ENCODE data around the gene TMEM222. TPM values are rescaled to one million over a fixed set of nuclear protein-coding genes. Genes with fewer than 3 reads are reported as not detected.

The TMEM222 gene
- total RNA-seq, 1 experiment from 2014 or later = 57.4 TPM

GRCh38 chr1:27296773-27297291, 25.1 kb upstream of the TMEM222 start:
- Histone ChIP-seq H3K4me1 (ENCODE audit: insufficient read depth, low read length) (peaks cover 28% of the 10 kb centered on the region), H4K20me1 (ENCODE audit: low read length) (no peaks in the 10 kb centered on the region), H3K4me3 (ENCODE audit: low read length) (no peak overlapping the region), H2AFZ (ENCODE audit: low read length) (no peak overlapping the region), H3K9ac (ENCODE audit: low read length) (no peak overlapping the region), H3K9me3 (ENCODE audit: low read length) (no peaks in the 10 kb centered on the region), H3K4me2 (ENCODE audit: low read length) (no peak overlapping the region), H3K36me3 (ENCODE audit: low read depth, low read length) (peaks cover 8% of the 10 kb centered on the region; the same call in 1 of the 2 replicates), H3K27ac (ENCODE audit: low read length) (no peak overlapping the region), H3K79me2 (ENCODE audit: low read length) (no peaks in the 10 kb centered on the region), H3K9me2 (replicated peaks; ENCODE audit: low read length) (no peaks in the 10 kb centered on the region), H3K27me3 (ENCODE audit: low read length) (no peaks in the 10 kb centered on the region), H3F3A (ENCODE audit: low read length, unreplicated experiment) (no peaks in the 10 kb centered on the region)
- TF ChIP-seq EZH2 (IDR thresholded peaks at IDR 0.05; ENCODE audit: low read length, unreplicated experiment) (no peak), CTCF (conservative IDR thresholded peaks at IDR 0.05; ENCODE audit: low read depth, low read length) (peak; percentile 67)
- peak; percentile 6; the same call in 1 of the 2 replicates for ATAC-seq
- peak; percentile 64 for DNase-seq
- intact Hi-C loops (cut with micrococcal nuclease) = no loop called here
- ChIA-PET POLR2A (ENCODE audit: unreplicated experiment) (interaction anchor here (0.7 kb wide), 1 partner anchor 75 kb away, joined by 17 read pairs; no protein-coding TSS in a partner anchor), CTCF (interaction anchor here (0.5 to 1.0 kb wide), 11 partner anchors 53 to 307 kb away, joined by 3 to 7 read pairs (median 3); partner anchors contain the start of gene AHDC1)
- no TSS peak for BruUV-seq (replicated peaks)

DNA sequence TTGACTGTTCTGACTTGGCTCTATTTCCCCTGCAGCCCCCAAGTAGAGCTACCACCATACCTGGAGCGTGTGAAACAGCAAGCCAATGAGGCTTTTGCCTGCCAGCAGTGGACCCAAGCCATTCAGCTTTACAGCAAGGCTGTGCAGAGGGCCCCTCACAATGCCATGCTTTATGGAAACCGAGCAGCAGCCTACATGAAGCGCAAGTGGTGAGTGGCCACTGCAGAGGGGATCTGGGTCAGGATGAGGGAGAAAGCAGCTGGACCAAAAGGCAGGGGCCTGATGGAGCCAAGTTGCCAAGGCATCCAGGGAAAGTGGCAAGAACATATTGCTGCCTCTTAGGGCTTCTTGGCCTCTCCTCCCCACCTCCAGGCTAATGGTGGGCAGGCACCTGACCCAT, 24.1 kb upstream of the TMEM222 start:
- H3F3A ChIP-seq (ENCODE audit: low read length, unreplicated experiment) = no peaks in the 10 kb centered on the region
- TF ChIP-seq EZH2phosphoT487 (IDR thresholded peaks at IDR 0.05; ENCODE audit: borderline replicate concordance, low read length) = no peak
- TF ChIP-seq CTCF (conservative IDR thresholded peaks at IDR 0.05; ENCODE audit: low read depth, low read length) = no peak
- TF ChIP-seq EZH2 (IDR thresholded peaks at IDR 0.05; ENCODE audit: low read length, unreplicated experiment) = no peak
- DNase-seq = no peak
- no peak overlapping the region for H2AFZ ChIP-seq (ENCODE audit: low read length)
- ATAC-seq = no peak
- intact Hi-C loops (cut with micrococcal nuclease) = no loop called here
- H3K9ac ChIP-seq (ENCODE audit: low read length) = no peak overlapping the region
- no TSS peak for BruUV-seq (replicated peaks)
- H3K27me3 ChIP-seq (ENCODE audit: low read length) = no peaks in the 10 kb centered on the region
- peaks cover 21% of the 10 kb centered on the region for H3K4me1 ChIP-seq (ENCODE audit: insufficient read depth, low read length)
- CTCF ChIA-PET = interaction anchor here (1.1 kb wide), 1 partner anchor 14 kb away, joined by 7 read pairs; no protein-coding TSS in a partner anchor
- POLR2A ChIA-PET (ENCODE audit: unreplicated experiment) = no interaction called here
- no peak overlapping the region for H3K4me2 ChIP-seq (ENCODE audit: low read length)
- H3K79me2 ChIP-seq (ENCODE audit: low read length) = no peaks in the 10 kb centered on the region
- H3K4me3 ChIP-seq (ENCODE audit: low read length) = no peak overlapping the region
- H4K20me1 ChIP-seq (ENCODE audit: low read length) = no peaks in the 10 kb centered on the region
- no peak overlapping the region for H3K27ac ChIP-seq (ENCODE audit: low read length)
- peaks cover 8% of the 10 kb centered on the region; the same call in 1 of the 2 replicates for H3K36me3 ChIP-seq (ENCODE audit: low read depth, low read length)
- H3K9me3 ChIP-seq (ENCODE audit: low read length) = no peaks in the 10 kb centered on the region
- H3K9me2 ChIP-seq (replicated peaks; ENCODE audit: low read length) = no peaks in the 10 kb centered on the region

Data from PC-3 (cell line).